Stimulated activated CD4-positive, alpha-beta T cell treated with anti-CD3 and anti-CD28 coated beads, TNF-alpha, amount 100 ng/mL, for 24 hours (primary cell): ENCODE data around the gene SARM1.
"Not testable (repeated sequence)": the region's sequence is repeated elsewhere in the genome, so short reads cannot be mapped to it uniquely, and the experiment has no call there.

ENCODE experiments used
- DNase-seq, 3 experiments: peaks; one replicate each; pipeline ENCODE4 v3.0.0-alpha.2; 2020; ENCODE audit warnings: low read depth in 3 of 3

The SARM1 gene

DNA sequence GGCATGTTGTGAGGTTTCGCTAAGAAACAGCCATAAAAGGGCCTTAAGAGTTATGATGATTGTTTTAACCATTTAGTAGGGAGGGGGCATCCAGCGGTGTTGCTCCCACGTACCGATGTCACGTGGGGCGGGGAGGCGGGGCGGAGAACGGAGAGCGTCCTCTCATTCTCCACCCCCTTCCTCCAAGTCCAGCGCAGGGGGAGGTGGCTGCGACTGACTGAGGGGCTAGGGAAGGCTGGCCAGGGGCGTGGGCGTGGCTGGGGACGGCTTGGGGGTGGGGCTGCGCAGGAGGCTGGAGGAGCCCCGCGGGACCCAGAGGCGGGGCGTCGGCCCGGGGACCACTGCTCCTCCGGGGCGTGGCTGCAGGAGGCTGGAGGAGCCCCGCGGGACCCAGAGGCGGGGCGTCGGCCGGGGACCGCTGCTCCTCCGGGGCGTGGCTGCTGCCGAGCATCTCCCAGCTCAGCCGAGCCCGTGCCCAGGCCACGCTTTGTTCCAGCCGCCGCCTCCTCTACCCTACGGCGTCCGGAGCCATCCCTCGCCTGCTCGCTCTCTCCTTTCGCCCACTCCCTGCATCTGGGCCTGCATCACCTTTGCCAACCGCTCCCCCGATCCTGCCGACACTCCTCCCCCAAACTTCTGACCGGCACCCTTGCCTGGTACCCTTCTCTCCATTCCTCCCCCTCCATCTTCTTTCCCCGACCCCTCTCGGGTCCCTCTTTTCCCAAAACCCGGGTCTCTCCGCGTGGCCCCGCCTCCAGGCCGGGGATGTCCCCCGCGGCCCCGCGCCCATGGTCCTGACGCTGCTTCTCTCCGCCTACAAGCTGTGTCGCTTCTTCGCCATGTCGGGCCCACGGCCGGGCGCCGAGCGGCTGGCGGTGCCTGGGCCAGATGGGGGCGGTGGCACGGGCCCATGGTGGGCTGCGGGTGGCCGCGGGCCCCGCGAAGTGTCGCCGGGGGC lies at the start of gene SARM1:
TSS of gene SARM1 (plus strand) at position 450 of the 958 bp plus-strand sequence. CDS start at position 789, 339 bp downstream.
- DNase-seq = peak; percentile 66 to 89 (median 69)

DNA sequence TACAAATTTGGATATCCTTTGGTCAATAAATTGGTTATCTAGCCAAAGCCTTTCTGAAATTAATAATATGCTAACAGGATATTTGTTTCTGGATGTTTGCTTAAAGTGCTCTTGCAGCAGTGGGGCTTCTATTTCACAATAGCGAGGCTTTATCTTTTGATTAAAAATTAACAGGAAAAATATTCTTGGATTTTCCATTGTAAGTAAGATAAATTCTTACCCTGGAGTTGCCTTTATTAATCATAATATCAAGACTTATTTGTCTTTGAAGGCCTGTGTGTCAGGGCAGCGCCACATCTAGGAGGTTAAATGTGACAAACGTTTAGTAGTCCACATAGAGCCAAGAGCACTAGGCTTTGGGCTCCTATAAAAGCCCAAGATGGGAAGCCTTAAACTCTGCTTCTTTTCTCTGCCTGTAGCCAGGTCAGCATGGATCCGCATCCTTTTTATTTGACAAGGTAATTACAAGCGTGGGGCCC lies 47.2 kb upstream of the SARM1 start:
- no peak for DNase-seq

DNA sequence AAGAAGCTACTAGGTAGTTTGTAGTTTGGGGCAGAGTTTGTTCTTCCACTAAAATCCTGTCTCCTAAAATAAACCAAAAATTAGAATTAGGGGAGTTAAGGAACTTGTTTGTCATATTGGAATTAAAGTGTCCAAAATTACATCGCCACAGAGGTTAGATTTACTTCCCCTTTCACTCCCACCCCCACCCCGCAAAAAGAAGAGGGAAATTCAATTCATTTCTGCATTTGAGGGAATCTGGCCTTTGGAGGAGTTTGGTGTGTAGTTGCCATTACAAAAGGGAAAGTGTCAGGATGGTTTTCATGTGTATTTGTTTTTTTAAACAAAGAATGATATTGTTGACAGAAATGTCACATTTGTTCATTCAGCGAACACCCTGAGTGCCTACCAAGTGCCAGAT lies 46.7 kb upstream of the SARM1 start:
- no peak for DNase-seq

DNA sequence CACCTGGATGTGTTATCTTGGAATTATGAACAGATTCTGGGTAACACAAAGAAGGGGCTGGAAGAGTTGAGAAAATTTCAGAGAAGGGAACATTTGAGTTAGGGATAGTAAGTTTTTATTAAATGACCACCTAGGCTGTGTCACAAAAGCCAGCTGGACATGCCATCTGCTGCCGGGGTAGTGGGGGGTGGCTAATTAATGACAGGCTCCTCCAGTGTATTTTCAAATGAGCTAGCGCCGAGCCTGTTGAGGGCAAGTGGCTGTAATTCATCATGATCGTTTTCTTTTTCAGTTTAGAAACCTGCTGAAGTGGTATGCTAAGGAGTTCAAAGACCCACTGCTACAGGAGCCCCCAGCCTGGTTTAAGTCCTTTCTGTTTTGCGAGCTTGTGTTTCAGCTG lies 46.3 kb upstream of the SARM1 start:
- DNase-seq = no peak

DNA sequence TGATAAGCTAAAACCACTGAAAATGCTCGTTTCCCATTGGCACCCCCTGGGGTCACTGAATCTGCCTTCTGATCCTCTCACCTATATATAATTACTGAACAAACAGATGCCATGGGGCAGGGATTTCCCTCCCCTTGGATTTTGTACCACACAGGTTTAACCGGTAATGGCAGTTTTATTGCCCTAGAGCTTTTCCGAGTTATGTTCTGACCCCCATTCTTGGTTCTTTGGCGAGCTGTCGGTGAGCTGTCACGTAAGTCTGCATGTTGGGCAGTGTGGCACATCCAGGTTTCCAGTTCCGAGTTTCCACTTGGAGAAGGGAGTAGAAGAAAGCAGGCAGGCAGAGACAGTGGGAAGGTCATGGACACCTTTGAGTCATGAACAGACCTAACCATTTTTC lies 45.4 kb upstream of the SARM1 start:
- DNase-seq = no peak

DNA sequence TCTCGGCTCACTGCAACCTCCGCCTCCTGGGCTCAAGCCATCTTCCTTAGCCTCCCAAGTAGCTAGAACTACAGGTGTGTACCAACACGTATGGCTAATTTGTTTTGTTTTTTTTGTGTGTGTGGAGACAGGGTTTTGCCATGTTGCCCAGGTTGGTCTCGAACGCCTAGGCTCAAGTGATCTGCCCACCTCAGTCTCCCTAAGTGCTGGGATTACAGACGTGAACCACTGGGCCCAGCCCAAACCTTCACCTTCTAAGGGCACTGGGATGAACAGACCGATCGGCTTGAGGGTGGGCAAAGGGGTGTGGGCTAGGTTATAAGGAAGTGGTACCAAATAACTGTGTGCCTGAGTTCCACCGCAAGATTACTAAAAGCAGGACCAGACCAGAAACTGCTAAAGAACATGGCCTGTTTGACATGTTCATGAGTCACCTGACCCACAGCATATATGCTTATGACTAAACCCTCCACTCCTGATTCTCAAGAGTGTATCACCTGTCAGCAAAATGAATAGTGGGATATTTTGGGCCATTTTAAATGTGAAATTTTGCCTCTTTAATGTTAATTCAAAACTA lies 44.4 kb upstream of the SARM1 start:
- DNase-seq = no peak

DNA sequence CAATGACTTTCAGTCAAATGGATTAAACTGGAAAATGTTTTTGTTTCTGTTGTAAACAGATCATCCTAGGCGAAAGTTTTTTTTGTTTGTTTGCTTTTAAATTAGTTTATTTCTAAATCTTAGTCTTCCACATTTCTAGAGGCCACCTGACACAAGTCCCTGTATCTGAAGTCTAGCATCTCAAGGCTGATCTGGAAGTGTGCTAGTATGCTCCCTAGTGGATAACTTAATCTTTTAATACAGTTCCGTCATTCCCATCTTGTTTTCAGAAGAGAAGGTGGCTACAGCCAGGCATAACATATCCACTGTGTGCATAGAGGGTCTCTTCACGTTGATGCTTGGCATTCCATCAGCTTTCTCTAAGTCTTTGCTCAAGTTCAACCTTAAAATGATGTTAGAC lies 43.8 kb upstream of the SARM1 start:
- no peak for DNase-seq

DNA sequence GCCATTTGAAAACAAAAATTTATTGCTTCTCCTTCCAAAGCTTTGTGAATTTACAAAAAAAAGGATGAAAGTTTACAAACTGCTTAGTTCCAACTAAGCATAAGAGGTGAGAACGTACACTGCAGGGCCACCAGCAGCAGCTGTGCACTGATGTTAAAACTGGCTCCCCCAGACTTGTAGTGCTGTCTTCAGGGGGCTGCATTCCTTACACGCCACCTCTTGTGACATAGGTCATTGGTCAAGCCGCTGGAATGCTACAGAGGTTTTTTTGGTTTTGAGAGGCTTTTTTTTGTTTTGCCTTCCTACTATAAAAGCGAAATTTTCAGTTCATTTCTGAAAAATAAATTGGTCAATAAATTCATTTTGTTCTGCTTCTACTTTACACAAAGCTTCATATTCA lies 43.2 kb upstream of the SARM1 start:
- no peak for DNase-seq

DNA sequence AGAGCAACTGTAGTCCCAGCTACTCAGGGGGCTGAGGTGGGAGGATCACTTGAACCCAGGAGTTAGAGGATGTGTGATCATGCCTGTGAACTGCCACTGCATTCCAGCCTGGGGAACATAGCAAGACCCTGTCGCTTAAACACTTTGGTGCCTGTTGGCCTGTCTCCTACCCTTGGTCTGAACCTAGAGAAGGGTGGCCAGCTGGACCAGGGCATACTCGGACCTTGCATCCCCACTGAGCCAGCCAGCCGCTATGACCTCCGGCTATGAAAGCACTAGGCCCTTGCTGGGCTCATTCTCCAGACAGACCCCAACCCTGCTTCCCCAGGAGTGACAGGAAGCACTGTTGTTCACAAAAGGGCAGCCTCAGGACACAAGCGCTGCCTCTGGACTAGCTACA lies 40.8 kb upstream of the SARM1 start:
- no peak for DNase-seq

DNA sequence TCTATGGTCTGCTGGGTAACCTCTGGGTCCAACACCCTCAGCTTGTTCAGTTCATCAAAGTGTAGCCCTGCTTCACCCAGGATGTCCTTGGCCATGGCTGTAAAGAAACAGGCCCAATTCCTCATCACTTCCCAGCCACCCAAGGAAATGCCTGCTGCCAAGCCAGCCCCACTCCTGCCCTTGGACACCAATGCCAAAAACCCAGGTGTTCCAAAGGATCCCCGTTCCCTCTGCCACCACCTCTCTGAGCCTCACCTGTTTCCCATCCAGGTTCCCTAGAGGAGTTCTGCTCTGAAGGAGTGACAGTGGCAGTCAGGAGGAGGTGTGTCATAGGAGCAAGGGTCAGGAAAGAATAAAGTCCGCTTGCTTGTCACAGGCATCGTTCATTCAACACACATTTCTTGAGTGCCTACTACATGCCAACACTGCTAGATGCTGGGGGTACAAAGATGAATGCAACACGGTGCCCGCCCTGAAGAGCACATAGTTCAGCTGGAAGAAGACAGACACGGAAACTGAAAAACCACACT lies 39.5 kb upstream of the SARM1 start:
- DNase-seq = no peak

DNA sequence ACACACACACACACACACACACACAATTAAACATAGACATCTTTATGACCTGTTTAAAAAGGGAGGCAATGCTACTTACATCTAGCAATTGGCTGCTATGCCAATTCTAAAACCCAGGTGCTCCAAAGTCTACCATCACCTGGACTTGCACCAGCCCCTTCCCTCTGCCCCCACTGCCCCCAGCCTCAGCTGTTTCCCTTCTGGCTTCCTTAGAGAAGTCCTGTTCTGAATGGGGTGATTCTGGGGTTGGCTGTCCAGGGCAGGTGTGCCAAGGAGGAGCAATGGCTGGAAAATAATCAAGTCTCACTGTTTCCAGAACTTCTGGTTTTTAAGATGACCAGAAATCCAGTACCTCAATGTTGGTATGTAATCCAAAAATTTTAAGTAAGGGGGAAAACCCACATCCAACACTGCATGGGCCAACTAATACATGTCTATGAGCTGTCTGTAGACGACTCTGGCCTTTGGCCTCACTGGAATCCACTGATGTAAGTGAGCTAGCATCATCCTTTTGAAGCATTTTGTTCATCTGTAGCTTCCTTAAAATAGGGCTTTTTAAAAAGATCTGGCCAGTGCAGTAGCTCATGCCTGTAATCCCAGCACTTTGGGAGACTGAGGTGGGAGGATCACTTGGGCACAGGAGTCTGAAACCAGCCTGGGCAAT lies 38.3 kb upstream of the SARM1 start:
- DNase-seq = no peak

DNA sequence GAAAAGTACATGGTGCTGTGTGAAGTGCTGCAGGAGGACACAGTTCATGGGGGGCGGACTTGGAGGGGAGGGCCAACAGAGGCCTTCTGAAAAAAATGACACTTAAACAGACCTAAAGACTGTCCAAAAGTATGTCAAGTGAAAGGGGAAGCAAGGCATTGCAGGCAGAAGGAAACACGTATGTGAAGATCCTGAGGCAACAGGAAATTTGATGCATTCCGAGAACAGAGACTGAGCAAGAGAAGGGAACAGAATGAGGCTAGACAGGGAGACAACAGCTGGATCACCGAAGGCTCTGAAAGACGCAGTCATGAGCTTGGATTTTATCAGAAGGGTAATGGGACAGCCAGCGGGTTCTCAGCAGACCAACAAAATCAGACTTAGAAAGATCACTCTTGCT lies 37.3 kb upstream of the SARM1 start:
- no peak for DNase-seq

DNA sequence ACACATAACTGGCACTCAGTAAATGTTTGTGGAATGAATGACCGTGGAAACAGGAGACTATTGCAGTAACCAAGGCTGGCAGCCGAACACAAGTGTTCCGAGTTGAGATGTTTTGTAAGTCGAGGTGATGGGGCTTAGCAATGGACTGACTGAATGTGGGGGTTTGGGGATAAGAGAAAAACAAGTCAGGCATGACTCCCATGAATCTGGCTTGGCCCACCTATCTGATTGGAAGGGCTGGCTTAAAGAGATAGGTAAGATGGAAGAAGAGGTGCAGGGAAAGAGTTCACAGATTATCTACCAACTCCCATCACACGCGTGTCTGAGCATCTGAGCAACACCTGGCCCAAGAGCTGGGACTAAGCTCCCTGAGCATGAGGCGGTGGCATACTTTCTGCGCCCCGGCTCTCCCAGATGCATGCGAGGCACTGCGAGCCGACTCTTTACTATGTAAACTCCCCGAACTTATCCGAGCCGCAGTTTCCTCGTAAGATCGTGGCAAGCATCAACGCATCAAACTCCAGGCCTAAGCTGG lies 36.8 kb upstream of the SARM1 start:
- no peak for DNase-seq

DNA sequence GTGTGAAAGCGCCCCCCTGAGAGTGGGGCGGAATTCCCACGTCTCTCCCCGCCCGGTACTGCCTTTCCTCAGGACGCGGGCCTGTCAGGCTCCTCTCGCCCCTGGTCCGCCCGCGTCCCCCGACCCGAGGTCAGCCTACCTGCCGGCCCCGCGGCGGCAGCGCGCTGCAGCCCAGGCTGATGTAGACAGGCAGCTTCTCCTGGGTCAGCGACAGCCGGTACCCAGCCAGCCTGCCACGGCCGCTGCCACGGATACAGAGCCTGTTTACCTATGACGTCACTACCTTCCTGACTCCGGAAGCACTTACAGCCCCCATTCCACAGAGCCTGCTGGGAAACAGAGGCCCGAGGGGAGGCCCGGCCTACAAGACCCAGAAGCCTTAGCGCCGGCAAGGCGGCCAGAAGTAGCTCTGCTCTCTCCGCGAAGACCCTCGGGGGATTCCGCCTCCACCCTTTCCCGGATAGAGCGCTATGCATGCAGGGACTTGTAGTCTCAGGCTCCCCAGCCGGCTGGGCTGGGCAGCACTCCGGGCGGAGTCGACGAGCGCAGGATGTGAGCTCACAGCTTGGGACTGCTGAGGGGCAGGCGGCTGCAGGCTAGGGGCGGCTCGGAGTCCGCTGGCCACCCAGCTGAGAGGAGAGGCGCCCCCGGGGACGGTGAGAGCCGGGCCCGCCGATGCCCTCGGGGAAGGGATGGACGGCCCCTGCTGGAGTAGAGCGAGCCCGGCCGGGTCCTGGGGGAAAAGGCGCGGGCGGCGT lies 36.1 kb upstream of the SARM1 start, which contains the start of the genes IFT20 and TNFAIP1:
TSS of gene IFT20 (minus strand) at position 272 of the 758 bp plus-strand sequence. CDS start 3,487 bp downstream, outside the sequence.
TSS of gene TNFAIP1 (plus strand) at position 561 of the 758 bp plus-strand sequence. CDS start 3,761 bp downstream, outside the sequence.
- peak; percentile 93 to 98 (median 96) for DNase-seq

DNA sequence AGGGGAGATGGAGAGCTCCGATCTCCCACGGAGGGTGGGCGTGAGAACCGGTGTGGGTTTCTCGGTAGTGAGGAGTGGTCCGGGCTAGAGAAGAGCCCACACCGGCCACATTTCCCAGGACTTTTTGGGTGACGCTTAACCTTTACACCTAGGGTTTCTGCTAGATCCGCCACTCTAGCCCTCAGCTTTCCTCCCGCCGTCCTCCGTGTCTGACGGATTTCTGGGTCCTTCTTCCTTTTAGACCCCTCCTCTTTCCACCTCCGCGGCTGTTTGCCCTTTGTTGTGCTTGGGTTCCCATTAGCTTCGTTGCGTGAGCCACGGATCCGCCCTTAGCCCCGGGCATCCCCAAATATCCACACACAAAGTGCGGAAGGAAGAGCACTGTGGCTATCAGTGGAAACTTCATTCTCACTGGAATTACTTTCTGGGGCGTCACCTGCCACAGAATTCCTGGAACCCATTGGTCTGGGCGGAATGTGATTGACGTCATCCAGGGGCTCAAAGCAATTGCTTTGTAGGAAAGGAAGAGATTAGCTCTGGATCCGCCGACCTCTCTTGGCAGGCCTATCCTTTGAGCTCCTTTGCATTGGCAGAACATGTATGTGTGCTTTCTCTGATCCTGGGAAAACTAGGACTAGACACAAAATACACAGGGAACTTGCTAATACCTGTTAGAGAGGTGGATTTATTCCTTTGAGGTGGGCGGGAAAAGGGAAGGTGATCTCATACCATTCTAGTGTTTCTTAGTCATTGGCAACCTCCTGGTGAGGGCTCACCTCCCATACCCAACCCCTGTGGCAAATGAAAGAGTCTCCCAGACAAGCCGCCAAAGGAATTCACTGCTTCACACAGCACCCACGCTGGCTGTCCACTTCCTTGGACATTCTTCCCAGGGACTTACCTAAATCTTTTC lies 35.3 kb upstream of the SARM1 start:
- DNase-seq = peak in 1 of 3 experiments; percentile 29

DNA sequence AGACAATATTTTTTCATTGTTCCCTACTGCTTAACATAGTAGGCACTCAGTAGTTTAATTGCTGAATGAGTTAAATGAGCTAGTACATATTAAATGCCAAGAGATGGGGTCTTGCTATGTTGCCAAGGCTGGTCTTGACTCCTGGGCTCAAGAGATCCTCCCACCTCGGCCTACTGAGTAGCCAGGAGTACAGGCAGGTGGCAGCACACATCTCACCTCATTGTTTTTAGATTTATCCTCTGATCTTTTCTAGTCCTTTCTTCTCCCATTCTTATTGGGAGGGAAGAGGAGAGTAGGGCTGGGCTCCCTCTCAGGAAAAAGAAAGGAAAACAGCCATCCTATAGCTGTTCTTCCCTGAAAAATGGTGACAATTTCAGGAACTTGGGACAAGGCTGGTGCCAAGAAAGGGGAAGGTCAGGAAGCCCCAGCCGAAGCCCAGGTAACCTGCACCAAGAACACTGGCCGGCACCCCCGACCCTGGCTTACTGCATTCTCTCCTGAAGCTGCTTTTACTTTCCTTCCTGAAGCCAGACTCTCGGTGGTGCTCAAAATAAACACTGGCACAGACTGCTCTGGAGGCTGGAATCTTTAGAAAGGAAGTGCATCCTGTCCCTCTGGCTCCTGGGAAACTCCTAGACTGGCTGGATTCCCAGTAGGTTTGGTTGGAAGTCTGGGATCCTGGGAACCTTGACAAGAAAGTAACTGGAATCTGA lies 33.3 kb upstream of the SARM1 start:
- DNase-seq = no peak

DNA sequence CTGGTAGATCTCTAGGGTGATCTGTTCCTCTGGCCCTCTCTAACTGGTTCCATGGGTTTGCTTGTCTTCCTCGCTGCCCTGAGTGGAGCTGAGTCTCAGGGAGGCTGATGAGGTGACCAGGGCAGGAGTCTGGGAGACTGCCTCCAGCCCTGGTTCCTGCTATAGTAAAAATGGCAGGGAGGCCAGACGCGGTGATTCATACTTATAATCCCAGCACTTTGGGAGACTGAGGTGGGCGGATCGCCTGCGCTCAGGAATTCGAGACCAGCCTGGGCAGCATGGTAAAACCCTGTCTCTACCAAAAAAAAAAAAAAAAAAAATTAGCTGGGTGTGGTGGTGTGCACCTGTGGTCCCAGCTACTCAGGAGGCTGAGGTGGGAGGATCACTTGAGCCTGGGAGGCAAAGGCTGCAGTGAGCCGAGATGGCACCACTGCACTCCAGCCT lies 32.7 kb upstream of the SARM1 start:
- DNase-seq = not testable (repeated sequence)

DNA sequence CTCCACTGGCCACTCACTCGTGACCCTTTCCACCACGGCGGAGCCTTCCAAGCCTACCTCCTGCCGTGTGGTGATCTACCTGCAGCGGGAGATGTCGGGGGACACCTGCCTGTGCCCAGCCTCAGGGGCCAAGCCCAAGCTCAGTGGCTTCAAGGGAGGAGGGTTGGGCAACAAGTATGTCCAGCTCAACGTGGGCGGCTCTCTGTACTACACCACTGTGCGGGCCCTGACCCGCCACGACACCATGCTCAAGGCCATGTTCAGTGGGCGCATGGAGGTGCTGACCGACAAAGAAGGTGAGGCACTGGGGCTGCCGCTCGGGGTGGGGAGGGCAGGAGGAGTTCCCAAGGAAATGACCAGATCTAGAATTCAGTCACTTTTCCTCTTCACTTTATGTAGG lies 32.1 kb upstream of the SARM1 start:
- no peak for DNase-seq

DNA sequence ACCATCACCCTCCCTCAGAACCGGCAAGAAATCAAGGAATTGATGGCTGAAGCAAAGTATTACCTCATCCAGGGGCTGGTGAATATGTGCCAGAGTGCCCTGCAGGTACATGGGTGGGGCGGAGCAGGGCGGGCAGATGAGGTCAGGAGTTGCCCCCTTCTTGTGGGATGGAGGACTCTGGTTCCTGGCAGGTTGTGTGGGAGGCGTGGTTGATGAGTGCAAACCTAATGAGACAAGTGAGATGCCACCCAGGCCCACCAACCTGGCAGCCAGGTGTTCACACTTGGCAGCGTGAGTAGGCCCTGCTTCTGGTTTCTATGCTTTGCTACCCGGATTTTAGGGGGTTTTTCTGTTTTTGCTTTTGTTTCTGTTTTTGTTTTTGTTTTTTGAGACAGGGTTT lies 31.1 kb upstream of the SARM1 start:
- no peak for DNase-seq
